HepG2 (cell line): ENCODE data around the gene ZNF524. TPM values are rescaled to one million over a fixed set of nuclear protein-coding genes. Genes with fewer than 3 reads are reported as not detected.

Source experiments
- BRD4 ChIP-seq: sonication (generic); formaldehyde crosslinking; IDR thresholded peaks from 2 replicates; pipeline ENCODE4 v1.4.0; 2020; ENCODE audit warnings: missing genetic modification reagents
- CHD4 ChIP-seq: fragments of 200-600 bp; sonication (generic); IDR thresholded peaks from 2 replicates; pipeline ENCODE4 v1.7.0; 2017; ENCODE audit warnings: mild to moderate bottlenecking, low read length, borderline replicate concordance
- ETV5 ChIP-seq: IDR thresholded peaks from 2 replicates; pipeline ENCODE4 v1.6.1; 2018; ENCODE audit warnings: missing biosample characterization, missing genetic modification reagents, inconsistent platforms, borderline replicate concordance
- GABPB1 ChIP-seq: IDR thresholded peaks from 2 replicates; pipeline ENCODE4 v1.6.1; 2016; ENCODE audit warnings: mild to moderate bottlenecking, missing genetic modification reagents, moderate library complexity, missing compliant biosample characterization
- GZF1 ChIP-seq: sonication (generic); formaldehyde crosslinking; IDR thresholded peaks from 2 replicates; pipeline ENCODE4 v1.5.1; 2020; ENCODE audit warnings: mild to moderate bottlenecking, missing genetic modification reagents
- MEF2D ChIP-seq: sonication (generic); formaldehyde crosslinking; IDR thresholded peaks from 2 replicates; pipeline ENCODE4 v1.5.1; 2020; ENCODE audit warnings: mild to moderate bottlenecking, missing genetic modification reagents
- MIER2 ChIP-seq: IDR thresholded peaks from 2 replicates; pipeline ENCODE4 v1.6.1; 2016; ENCODE audit warnings: missing biosample characterization, missing genetic modification reagents
- NCOA1 ChIP-seq: sonication (generic); formaldehyde crosslinking; IDR thresholded peaks from 2 replicates; pipeline ENCODE4 v1.9.0; 2021; ENCODE audit warnings: missing genetic modification reagents
- NFYB ChIP-seq: sonication (generic); formaldehyde crosslinking; IDR thresholded peaks from 2 replicates; pipeline ENCODE4 v1.4.0; 2020; ENCODE audit warnings: missing genetic modification reagents
- NR2F6 ChIP-seq, 2 experiments: IDR thresholded peaks; 2 replicates each; pipeline ENCODE4 v1.6.1; 2016; ENCODE audit warnings: antibody characterized with exemption in 1 of 2, mild to moderate bottlenecking in 1 of 2
- POLR2A ChIP-seq, 2 experiments: IDR thresholded peaks; 2 replicates each; pipeline ENCODE4 v1.6.1; 2011; ENCODE audit warnings: low read depth in 2 of 2, low read length in 2 of 2, mild to moderate bottlenecking in 1 of 2, moderate library complexity in 1 of 2; ENCODE audit not compliant: insufficient read depth in 1 of 2
- SIX4 ChIP-seq: sonication (generic); formaldehyde crosslinking; IDR thresholded peaks from 2 replicates; pipeline ENCODE4 v1.4.0; 2020; ENCODE audit warnings: missing genetic modification reagents
- SMARCE1 ChIP-seq: fragments of 450-650 bp; IDR thresholded peaks from 2 replicates; pipeline ENCODE4 v1.6.1; 2017; ENCODE audit warnings: borderline replicate concordance
- TERF1 ChIP-seq: sonication (generic); formaldehyde crosslinking; IDR thresholded peaks from 2 replicates; pipeline ENCODE4 v1.8.0; 2022; ENCODE audit warnings: mild to moderate bottlenecking, missing genetic modification reagents, moderate library complexity
- ZBED4 ChIP-seq: sonication (generic); formaldehyde crosslinking; IDR thresholded peaks from 2 replicates; pipeline ENCODE4 v1.4.0; 2020; ENCODE audit warnings: missing genetic modification reagents, borderline replicate concordance
- ZNF263 ChIP-seq: sonication (generic); formaldehyde crosslinking; IDR thresholded peaks from 2 replicates; pipeline ENCODE4 v1.4.0; 2020; ENCODE audit warnings: missing genetic modification reagents
- ZNF296 ChIP-seq: sonication (generic); formaldehyde crosslinking; conservative IDR thresholded peaks from 2 replicates; pipeline ENCODE4 v1.5.0; 2020; ENCODE audit warnings: mild to moderate bottlenecking, missing genetic modification reagents
- ZNF335 ChIP-seq: sonication (generic); formaldehyde crosslinking; IDR thresholded peaks from 2 replicates; pipeline ENCODE4 v1.4.0; 2020; ENCODE audit warnings: missing genetic modification reagents
- ZNF354B ChIP-seq: sonication (generic); formaldehyde crosslinking; IDR thresholded peaks from 2 replicates; pipeline ENCODE4 v1.8.0; 2022; ENCODE audit warnings: mild to moderate bottlenecking, missing genetic modification reagents
- ZNF382 ChIP-seq: sonication (generic); formaldehyde crosslinking; IDR thresholded peaks from 2 replicates; pipeline ENCODE4 v1.5.0; 2020; ENCODE audit warnings: missing genetic modification reagents, mild to moderate bottlenecking, borderline replicate concordance
- ZNF543 ChIP-seq: sonication (generic); formaldehyde crosslinking; IDR thresholded peaks from 2 replicates; pipeline ENCODE4 v1.4.0; 2020; ENCODE audit warnings: mild to moderate bottlenecking, missing genetic modification reagents
- ZNF552 ChIP-seq: sonication (generic); formaldehyde crosslinking; IDR thresholded peaks from 2 replicates; pipeline ENCODE4 v1.9.0; 2022; ENCODE audit warnings: missing genetic modification reagents, mild to moderate bottlenecking, borderline replicate concordance
- ZNF556 ChIP-seq: sonication (generic); formaldehyde crosslinking; IDR thresholded peaks from 2 replicates; pipeline ENCODE4 v1.4.0; 2020; ENCODE audit warnings: mild to moderate bottlenecking, missing genetic modification reagents, borderline replicate concordance
- ZNF605 ChIP-seq: sonication (generic); formaldehyde crosslinking; IDR thresholded peaks from 2 replicates; pipeline ENCODE4 v1.8.0; 2022; ENCODE audit warnings: mild to moderate bottlenecking, missing genetic modification reagents
- ZNF691 ChIP-seq: sonication (generic); formaldehyde crosslinking; IDR thresholded peaks from 2 replicates; pipeline ENCODE4 v1.4.0; 2020; ENCODE audit warnings: missing genetic modification reagents, low read depth, mild to moderate bottlenecking, borderline replicate concordance
- ZNF816 ChIP-seq: sonication (generic); formaldehyde crosslinking; IDR thresholded peaks from 2 replicates; pipeline ENCODE4 v1.8.0; 2022; ENCODE audit warnings: missing genetic modification reagents, mild to moderate bottlenecking, borderline replicate concordance
- polyA plus RNA-seq, 8 experiments: library from polyadenylated mRNA; depleted of rRNA in 3 of 8; stranded (reverse) in 7 of 8; unstranded in 1 of 8; fragments of >200 nt; fragmentation: Illumina TruSeq in 4 of 8; extraction: Trizol in 4 of 8; gene quantifications; 2 replicates each; pipeline versions ENCODE4 v1.2.1 to v1.2.3, GENCODE V29; 2011 to 2016; ENCODE audit warnings: low read depth in 4 of 8, missing spikeins in 1 of 8, mixed read lengths in 1 of 8; ENCODE audit not compliant: insufficient read depth in 1 of 8
- total RNA-seq, 5 experiments: library from RNA; depleted of rRNA; stranded (reverse); fragments of >200 nt; fragmentation: Illumina TruSeq; extraction: Trizol; gene quantifications; 2 replicates each; pipeline ENCODE4 v1.2.3, GENCODE V29; 2016; ENCODE audit warnings: low read depth in 1 of 5

The ZNF524 gene
- total and polyA plus RNA-seq, 2 of the 13 experiments (the other 11 are each of a cell fraction or from before 2014, with no cell fraction given) = 3.2 to 4.6 TPM

GRCh38 chr19:55640577-55641425, 40.7 kb downstream of the ZNF524 start, which contains the start of gene ZNF580 (continued):
- no peak for TF ChIP-seq TERF1
- no peak for TF ChIP-seq ZNF552 (CRISPR knock-in tag)
- no peak for TF ChIP-seq SMARCE1
- peak; percentile 35; the same call in 1 of the 2 replicates for TF ChIP-seq ZNF543 (CRISPR knock-in tag)
- 0 out of 2 replicates have a peak, but pooled peaks have one; percentile 34 for TF ChIP-seq ZNF296 (CRISPR knock-in tag)
- no peak for TF ChIP-seq ZNF382 (CRISPR knock-in tag)
- TF ChIP-seq POLR2A (IDR thresholded peaks at IDR 0.05; ENCODE audit: insufficient read depth in 1 of 2, low read depth in 2 of 2, low read length in 2 of 2) = no peak
- peak; percentile 25; the same call in 1 of the 2 replicates for TF ChIP-seq ZNF691 (CRISPR knock-in tag)
- no peak for TF ChIP-seq ETV5 (CRISPR knock-in tag)
- TF ChIP-seq GABPB1 (CRISPR knock-in tag) = peak; percentile 90
- TF ChIP-seq ZNF605 = peak; percentile 34; the same call in 1 of the 2 replicates
- TF ChIP-seq BRD4 (CRISPR knock-in tag) = peak; percentile 30; the same call in 1 of the 2 replicates
- 0 out of 2 replicates have a peak, but pooled peaks have one; percentile 20 for TF ChIP-seq GZF1 (CRISPR knock-in tag)
- TF ChIP-seq SIX4 = no peak
- TF ChIP-seq NFYB (CRISPR knock-in tag) = peak; percentile 36
- TF ChIP-seq CHD4 = no peak
- peak; percentile 66; the same call in 1 of the 2 replicates for TF ChIP-seq ZNF556 (CRISPR knock-in tag)
- TF ChIP-seq NR2F6 (IDR thresholded peaks at IDR 0.05) = no peak
- TF ChIP-seq NR2F6 (CRISPR knock-in tag; IDR thresholded peaks at IDR 0.05) = no peak
- peak; percentile 75 for TF ChIP-seq ZNF816 (CRISPR knock-in tag)
- no peak for TF ChIP-seq ZNF354B (CRISPR knock-in tag)
- no peak; the same call in 1 of the 2 replicates for TF ChIP-seq NCOA1 (CRISPR knock-in tag)
- TF ChIP-seq ZBED4 = peak; percentile 76; the same call in 1 of the 2 replicates
- no peak for TF ChIP-seq MIER2 (CRISPR knock-in tag)
- no peak for TF ChIP-seq MEF2D (CRISPR knock-in tag)
- TF ChIP-seq ZNF263 (CRISPR knock-in tag) = 0 out of 2 replicates have a peak, but pooled peaks have one; percentile 6
- no peak for TF ChIP-seq ZNF335
